Stimulated activated naive CD8-positive, alpha-beta T cell treated with anti-CD3 and anti-CD28 coated beads, Interleukin-15, Interleukin-2, amounts not matched to agents 100 ng/mL and 50 ng/mL, for 24 hours (primary cell): Measurements from ENCODE around the gene ENPP3.
A peak's percentile ranks its signal among the peaks of the same experiment; 100 is the strongest.

Source experiments
- H3K27ac Mint-ChIP-seq: one replicate; pipeline ENCODE4 v1.8.0; 2021; ENCODE audit warnings: mild to moderate bottlenecking, mixed read lengths
- H3K27me3 Mint-ChIP-seq: one replicate; pipeline ENCODE4 v1.8.0; 2021; ENCODE audit warnings: mixed read lengths
- H3K36me3 Mint-ChIP-seq: one replicate; pipeline ENCODE4 v1.8.0; 2021; ENCODE audit warnings: low read depth, mixed read lengths
- H3K4me1 Mint-ChIP-seq: one replicate; pipeline ENCODE4 v1.8.0; 2021; ENCODE audit warnings: low read depth, mixed read lengths
- H3K4me3 Mint-ChIP-seq: one replicate; pipeline ENCODE4 v1.8.0; 2021; ENCODE audit warnings: mild to moderate bottlenecking, mixed read lengths
- H3K9me3 Mint-ChIP-seq: one replicate; pipeline ENCODE4 v1.8.0; 2021; ENCODE audit warnings: mixed read lengths

ENPP3 gene

GRCh38 chr6:131769385-131770141, 132.5 kb downstream of the ENPP3 start:
- Mint-ChIP-seq H3K9me3 (no peaks in the 10 kb centered on the region), H3K4me3 (no peak overlapping the region), H3K27me3 (peaks cover 35% of the 10 kb centered on the region), H3K4me1 (no peaks in the 10 kb centered on the region), H3K36me3 (no peaks in the 10 kb centered on the region), H3K27ac (no peak overlapping the region)

DNA sequence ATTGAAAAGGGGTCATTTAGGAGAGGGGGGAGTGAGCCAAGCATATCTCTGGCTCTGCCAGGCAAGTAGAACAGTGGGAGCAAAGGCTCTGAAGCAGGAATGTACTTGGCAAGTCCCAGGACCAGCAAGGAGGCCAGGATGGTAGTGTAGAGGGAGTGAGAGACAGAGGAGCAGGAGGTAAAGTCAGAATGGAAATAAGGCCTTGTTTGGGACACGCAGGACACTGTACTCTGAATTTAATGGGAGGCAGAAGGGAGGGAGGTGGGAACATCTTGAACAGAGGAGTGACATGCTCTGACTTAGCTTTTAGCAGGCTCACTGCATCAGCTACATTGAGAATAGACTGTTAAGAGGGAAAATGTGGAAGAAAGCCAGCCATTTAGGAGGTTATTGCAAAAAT, 133.7 kb downstream of the ENPP3 start:
- Mint-ChIP-seq H3K9me3 (no peaks in the 10 kb centered on the region), H3K27ac (no peak overlapping the region), H3K36me3 (no peaks in the 10 kb centered on the region), H3K4me3 (no peak overlapping the region), H3K27me3 (peaks cover 30% of the 10 kb centered on the region), H3K4me1 (no peaks in the 10 kb centered on the region)

- H3K4me3 Mint-ChIP-seq: no peak overlapping the region
- no peaks in the 10 kb centered on the region for H3K9me3 Mint-ChIP-seq
- no peaks in the 10 kb centered on the region for H3K36me3 Mint-ChIP-seq
- H3K27ac Mint-ChIP-seq: no peak overlapping the region
- peaks cover 33% of the 10 kb centered on the region for H3K27me3 Mint-ChIP-seq
- no peaks in the 10 kb centered on the region for H3K4me1 Mint-ChIP-seq
Measured at GRCh38 chr6:131773284-131773950, 136.3 kb downstream of the ENPP3 start.

DNA sequence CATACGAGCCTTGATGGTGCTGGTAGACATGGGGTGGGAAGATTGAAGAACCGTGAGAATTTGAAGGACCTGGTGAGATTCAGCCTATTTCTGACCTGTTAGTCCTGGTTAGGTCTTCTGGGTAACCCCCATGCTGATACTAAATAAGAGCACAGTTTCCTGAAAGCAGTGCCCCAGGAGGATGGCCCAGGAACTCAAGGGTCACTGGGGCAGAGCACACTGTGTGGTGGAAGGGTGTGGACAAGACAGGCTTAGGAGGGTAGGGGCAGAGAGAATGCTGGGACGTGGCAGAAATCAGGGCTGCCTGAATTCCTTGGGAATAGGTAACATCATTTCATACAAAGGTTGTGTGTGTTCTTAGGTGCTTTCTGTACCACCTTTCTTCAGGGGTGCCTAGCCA, 138.8 kb downstream of the ENPP3 start:
- peaks cover 28% of the 10 kb centered on the region for H3K27me3 Mint-ChIP-seq
- no peaks in the 10 kb centered on the region for H3K4me1 Mint-ChIP-seq
- H3K9me3 Mint-ChIP-seq: no peaks in the 10 kb centered on the region
- H3K27ac Mint-ChIP-seq: no peak overlapping the region
- no peaks in the 10 kb centered on the region for H3K36me3 Mint-ChIP-seq
- H3K4me3 Mint-ChIP-seq: no peak overlapping the region

DNA sequence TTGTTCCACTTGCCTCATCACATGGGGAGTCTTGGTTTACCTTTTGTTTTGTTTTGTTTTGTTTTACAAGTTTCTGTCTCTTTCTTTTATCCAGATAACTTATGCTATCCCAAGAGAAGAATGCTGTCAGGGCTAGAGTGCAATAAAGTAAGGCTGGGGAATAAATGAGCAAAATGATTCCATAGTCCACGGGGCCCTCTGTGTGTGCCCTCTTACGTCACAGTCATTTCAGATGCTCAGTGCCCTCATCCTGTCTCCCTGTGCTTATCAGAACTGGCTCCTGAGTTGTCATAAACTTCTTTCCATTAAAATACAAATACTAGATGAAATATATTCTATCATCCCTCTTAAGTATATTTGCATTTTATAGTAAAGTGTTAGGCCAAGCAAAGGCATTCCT, 139.9 kb downstream of the ENPP3 start:
- H3K27ac Mint-ChIP-seq: no peak overlapping the region
- no peaks in the 10 kb centered on the region for H3K4me1 Mint-ChIP-seq
- no peak overlapping the region for H3K4me3 Mint-ChIP-seq
- peaks cover 27% of the 10 kb centered on the region for H3K27me3 Mint-ChIP-seq
- H3K9me3 Mint-ChIP-seq: no peaks in the 10 kb centered on the region
- no peaks in the 10 kb centered on the region for H3K36me3 Mint-ChIP-seq

- H3K36me3 Mint-ChIP-seq: no peaks in the 10 kb centered on the region
- H3K9me3 Mint-ChIP-seq: no peaks in the 10 kb centered on the region
- H3K4me1 Mint-ChIP-seq: no peaks in the 10 kb centered on the region
- peaks cover 23% of the 10 kb centered on the region for H3K27me3 Mint-ChIP-seq
- no peak overlapping the region for H3K4me3 Mint-ChIP-seq
- H3K27ac Mint-ChIP-seq: no peak overlapping the region
Measured at GRCh38 chr6:131778169-131778568, 141.1 kb downstream of the ENPP3 start.

DNA sequence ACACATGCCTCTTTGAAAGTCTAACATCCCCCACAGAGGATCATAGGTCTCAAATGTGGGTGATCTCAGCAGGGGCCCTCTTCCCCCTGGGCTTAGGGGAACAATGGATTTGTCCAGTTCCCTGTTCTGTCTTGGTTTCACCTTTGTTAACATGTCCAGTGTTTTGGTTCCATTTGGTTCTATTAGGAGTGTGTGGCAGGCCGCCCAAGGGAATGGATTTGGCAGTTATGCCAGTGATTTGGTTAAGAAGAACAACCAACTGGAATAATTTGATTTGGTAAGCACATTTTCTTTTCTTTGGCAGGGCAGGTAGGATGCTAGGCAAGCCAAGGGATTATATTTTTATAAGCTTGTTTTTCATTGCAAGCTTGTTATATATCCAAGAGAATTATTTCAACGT, 142.2 kb downstream of the ENPP3 start:
- Mint-ChIP-seq H3K27ac (no peak overlapping the region), H3K4me1 (no peaks in the 10 kb centered on the region), H3K27me3 (peaks cover 27% of the 10 kb centered on the region), H3K9me3 (no peaks in the 10 kb centered on the region), H3K4me3 (no peak overlapping the region), H3K36me3 (no peaks in the 10 kb centered on the region)

DNA sequence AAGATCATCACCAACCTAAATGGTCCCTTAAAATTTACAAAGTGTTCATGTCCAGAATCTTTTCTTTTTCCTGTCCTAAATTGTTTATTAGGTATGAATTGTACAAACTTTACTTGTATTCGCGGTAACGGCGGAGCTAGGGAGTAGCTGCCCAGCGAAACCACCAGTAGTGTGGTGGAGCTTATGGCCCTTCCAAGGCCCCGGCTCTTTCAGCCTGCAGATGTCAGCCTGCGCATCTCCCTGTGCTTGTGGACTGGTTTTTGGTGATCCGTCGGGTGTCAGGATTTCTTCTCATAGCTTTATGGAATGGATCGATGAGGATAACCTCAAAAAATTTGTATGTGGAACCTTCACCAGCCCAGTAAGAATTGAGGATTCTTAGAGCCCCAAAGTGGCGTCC, 143.5 kb downstream of the ENPP3 start:
- Mint-ChIP-seq H3K27ac (no peak overlapping the region), H3K27me3 (peaks cover 24% of the 10 kb centered on the region), H3K4me3 (no peak overlapping the region), H3K36me3 (no peaks in the 10 kb centered on the region), H3K9me3 (no peaks in the 10 kb centered on the region), H3K4me1 (no peaks in the 10 kb centered on the region)

DNA sequence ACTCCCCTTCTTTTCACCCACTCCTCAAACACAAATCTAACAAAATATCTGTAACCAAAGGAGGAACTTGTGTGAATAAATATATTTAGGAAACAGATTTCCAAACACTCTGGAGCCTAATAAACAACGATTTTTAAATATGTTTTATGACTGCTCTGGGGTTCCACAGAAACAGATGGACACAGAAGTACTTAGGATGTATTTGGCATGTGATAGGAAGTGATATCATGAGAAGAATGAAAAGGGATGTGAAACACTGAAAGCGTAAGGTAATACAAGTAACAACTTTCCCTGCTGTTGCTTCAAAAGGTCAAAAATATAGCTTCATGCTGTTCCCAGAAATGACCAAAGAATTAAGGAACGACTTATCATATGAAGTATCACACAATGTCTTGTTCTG, 144.6 kb downstream of the ENPP3 start:
- no peaks in the 10 kb centered on the region for H3K4me1 Mint-ChIP-seq
- no peaks in the 10 kb centered on the region for H3K9me3 Mint-ChIP-seq

GRCh38 chr6:131782764-131783163, 145.7 kb downstream of the ENPP3 start:
- no peaks in the 10 kb centered on the region for H3K36me3 Mint-ChIP-seq
- peaks cover 10% of the 10 kb centered on the region for H3K4me1 Mint-ChIP-seq
- no peak overlapping the region for H3K27ac Mint-ChIP-seq
- peaks cover 18% of the 10 kb centered on the region for H3K27me3 Mint-ChIP-seq
- H3K9me3 Mint-ChIP-seq: no peaks in the 10 kb centered on the region
- H3K4me3 Mint-ChIP-seq: no peak overlapping the region

More for the DNA sequence above, 144.6 kb downstream of the ENPP3 start:
- Mint-ChIP-seq H3K36me3 (no peaks in the 10 kb centered on the region), H3K27ac (no peak overlapping the region), H3K4me3 (no peak overlapping the region), H3K27me3 (peaks cover 21% of the 10 kb centered on the region)

GRCh38 chr6:131784561-131784960, 147.5 kb downstream of the ENPP3 start:
- Mint-ChIP-seq H3K4me1 (peaks cover 27% of the 10 kb centered on the region), H3K36me3 (no peaks in the 10 kb centered on the region), H3K27ac (no peak overlapping the region), H3K9me3 (no peaks in the 10 kb centered on the region), H3K27me3 (peaks cover 15% of the 10 kb centered on the region), H3K4me3 (no peak overlapping the region)

- Mint-ChIP-seq H3K4me3 (no peak overlapping the region), H3K9me3 (no peaks in the 10 kb centered on the region), H3K27me3 (peaks cover 9% of the 10 kb centered on the region), H3K4me1 (peaks cover 37% of the 10 kb centered on the region), H3K27ac (no peak overlapping the region), H3K36me3 (no peaks in the 10 kb centered on the region)
Measured at GRCh38 chr6:131787079-131787478, 150.0 kb downstream of the ENPP3 start.

- no peaks in the 10 kb centered on the region for H3K36me3 Mint-ChIP-seq
- no peak overlapping the region for H3K27ac Mint-ChIP-seq
- no peaks in the 10 kb centered on the region for H3K9me3 Mint-ChIP-seq
- peaks cover 9% of the 10 kb centered on the region for H3K27me3 Mint-ChIP-seq
- H3K4me3 Mint-ChIP-seq: no peak overlapping the region
- H3K4me1 Mint-ChIP-seq: peaks cover 44% of the 10 kb centered on the region
Measured at GRCh38 chr6:131787766-131788712, 150.9 kb downstream of the ENPP3 start.

- H3K9me3 Mint-ChIP-seq: no peaks in the 10 kb centered on the region
- H3K4me3 Mint-ChIP-seq: no peak overlapping the region
- H3K27ac Mint-ChIP-seq: peak overlapping the region; percentile 77
Measured at GRCh38 chr6:131789219-131789618, 152.1 kb downstream of the ENPP3 start.

DNA sequence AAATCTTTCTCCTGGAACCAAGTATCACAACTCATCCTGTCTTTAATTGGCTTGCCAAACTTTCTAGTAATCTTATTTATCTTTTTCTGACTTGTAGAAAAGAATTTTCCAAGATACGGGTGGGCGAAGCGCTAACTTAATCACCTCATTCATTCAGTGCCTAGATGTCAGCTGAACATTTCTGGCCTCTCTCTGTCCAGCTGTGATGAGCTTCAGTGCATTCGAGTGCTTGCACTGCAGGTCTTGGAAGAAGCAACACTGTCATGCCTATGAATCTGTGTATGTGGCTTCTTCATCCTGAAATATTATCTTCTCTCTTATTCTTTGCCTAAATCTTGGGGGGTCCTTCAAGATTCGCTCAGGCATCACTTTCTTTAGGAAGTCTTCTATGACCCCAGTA, 154.4 kb downstream of the ENPP3 start:
- no peaks in the 10 kb centered on the region for H3K9me3 Mint-ChIP-seq
- no peaks in the 10 kb centered on the region for H3K36me3 Mint-ChIP-seq
- H3K4me3 Mint-ChIP-seq: no peak overlapping the region
- peaks cover 16% of the 10 kb centered on the region for H3K27me3 Mint-ChIP-seq
- H3K27ac Mint-ChIP-seq: no peak overlapping the region
- H3K4me1 Mint-ChIP-seq: peaks cover 44% of the 10 kb centered on the region

More at GRCh38 chr6:131789219-131789618, 152.1 kb downstream of the ENPP3 start:
- Mint-ChIP-seq H3K27me3 (peaks cover 8% of the 10 kb centered on the region), H3K4me1 (peaks cover 44% of the 10 kb centered on the region), H3K36me3 (no peaks in the 10 kb centered on the region)
